GM10248 (cell line): ENCODE data around the gene PIK3R2.

Experiments
- CTCF ChIA-PET: fragments of 300-600 bp; sonication (Branson Sonifier 250); formaldehyde crosslinking; extraction: SDS; loops from one replicate; lab custom pipeline; 2021; ENCODE audit warnings: antibody characterized with exemption; lab: Yijun Ruan, JAX
- POLR2A ChIA-PET: fragments of 350-650 bp; sonication (Branson Sonifier 250); formaldehyde crosslinking; extraction: SDS; loops from one replicate; lab custom pipeline; 2020; ENCODE audit warnings: antibody characterized with exemption; lab: Yijun Ruan, JAX
- DNase-seq: peaks from one replicate; pipeline ENCODE4 v3.0.0; 2012; ENCODE audit errors: extremely low spot score
- CTCF ChIP-seq: IDR thresholded peaks from 2 replicates; pipeline ENCODE4 v1.5.1; 2012; ENCODE audit warnings: mild to moderate bottlenecking, low read depth; ENCODE audit errors: extremely low read depth, missing control alignments, control extremely low read depth

The PIK3R2 gene

GRCh38 chr19:18109733-18110608 is 43.0 kb upstream of the PIK3R2 start:
- DNase-seq: peak; percentile 64
- TF ChIP-seq CTCF: no peak
- POLR2A ChIA-PET: interaction anchor here (0.6 kb wide), 3 partner anchors 11 to 96 kb away, joined by 3 to 4 read pairs (median 4); no protein-coding TSS in a partner anchor
- CTCF ChIA-PET: interaction anchor here (1.1 to 4.2 kb wide), 16 partner anchors 12 to 172 kb away, joined by 3 to 18 read pairs (median 4); partner anchors contain the start of genes MAST3 and PIK3R2

- ChIA-PET POLR2A (interaction anchor here (0.6 to 0.7 kb wide), 3 partner anchors 12 to 109 kb away, joined by 3 to 6 read pairs (median 4); no protein-coding TSS in a partner anchor), CTCF (interaction anchor here (0.7 to 4.2 kb wide), 14 partner anchors 12 to 172 kb away, joined by 3 to 28 read pairs (median 5); partner anchors contain the start of genes MAST3 and PIK3R2)
- TF ChIP-seq CTCF: no peak
- DNase-seq: no peak
Observed at GRCh38 chr19:18110609-18111232, 42.2 kb upstream of the PIK3R2 start.

- POLR2A ChIA-PET: no interaction called here
- CTCF ChIA-PET: interaction anchor here (0.6 to 3.1 kb wide), 30 partner anchors 8 to 275 kb away, joined by 3 to 28 read pairs (median 4); partner anchors contain the start of genes ARRDC2, IFI30, LSM4 and MAST3
- peak; percentile 76 for DNase-seq
Observed at GRCh38 chr19:18112989-18113478, 39.9 kb upstream of the PIK3R2 start.

GRCh38 chr19:18113827-18114226 is 39.1 kb upstream of the PIK3R2 start:
- ChIA-PET CTCF (interaction anchor here (0.8 to 3.1 kb wide), 17 partner anchors 10 to 208 kb away, joined by 3 to 28 read pairs (median 5); partner anchors contain the start of genes ARRDC2, IFI30, LSM4 and MAST3), POLR2A (no interaction called here)
- no peak for TF ChIP-seq CTCF

More at GRCh38 chr19:18112989-18113478, 39.9 kb upstream of the PIK3R2 start:
- TF ChIP-seq CTCF: peak; percentile 90

GRCh38 chr19:18114483-18114882 is 38.5 kb upstream of the PIK3R2 start:
- CTCF ChIA-PET: interaction anchor here (1.4 to 1.7 kb wide), 2 partner anchors 32 to 60 kb away, joined by 5 to 8 read pairs; partner anchors contain the start of gene IFI30
- POLR2A ChIA-PET: no interaction called here
- no peak for TF ChIP-seq CTCF
- DNase-seq: no peak

More at GRCh38 chr19:18113827-18114226, 39.1 kb upstream of the PIK3R2 start:
- DNase-seq: no peak

- TF ChIP-seq CTCF: no peak
- ChIA-PET CTCF (interaction anchor here (0.9 to 2.3 kb wide), 4 partner anchors 13 to 135 kb away, joined by 3 to 7 read pairs (median 5); no protein-coding TSS in a partner anchor), POLR2A (interaction anchor here (1.0 kb wide), 1 partner anchor 163 kb away, joined by 3 read pairs; no protein-coding TSS in a partner anchor)
- no peak for DNase-seq
Observed at GRCh38 chr19:18117364-18117691, 35.6 kb upstream of the PIK3R2 start.
